T-cell (primary cell): ENCODE results near the gene AAK1. TPM values are rescaled to one million over a fixed set of nuclear protein-coding genes. Genes with fewer than 3 reads are reported as not detected.
"Not testable (repeated sequence)": the region's sequence is repeated elsewhere in the genome, so short reads cannot be mapped to it uniquely, and the experiment has no call there.

Source experiments
- ATAC-seq, 4 experiments: fragments of 200-7000 bp in 3 of 4; fragments of 150-1000 bp in 1 of 4; cut with Tn5 transposase; replicated peaks in 1 of 4; 1 replicate in 3 of 4; 2 replicates in 1 of 4; pipeline ENCODE4 v1.10.0; 2021; ENCODE audit warnings: moderate library complexity in 3 of 4, mild to moderate bottlenecking in 2 of 4, moderate number of reproducible peaks in 1 of 4
- CTCF ChIA-PET, 2 donors: fragments of 300-600 bp; sonication (Branson Sonifier 250); formaldehyde crosslinking; loops; one replicate each; lab custom pipeline; 2022; ENCODE audit warnings: antibody characterized with exemption in 2 of 2; lab: Charles Lee
- POLR2A ChIA-PET, 2 donors: fragments of 300-600 bp; sonication (Branson Sonifier 250); formaldehyde crosslinking; loops; one replicate each; lab custom pipeline; 2022; ENCODE audit warnings: antibody characterized with exemption in 2 of 2; lab: Charles Lee
- DNase-seq, 35 experiments: peaks; one replicate each; pipeline versions ENCODE4 v3.0.0 to v3.0.0-alpha.2; 2013 to 2023
- H3K27ac ChIP-seq: one replicate; pipeline ENCODE4 v1.5.1; 2013; ENCODE audit warnings: low read length
- H3K27me3 ChIP-seq, 2 experiments: replicated peaks in 1 of 2; 1 replicate in 1 of 2; 2 replicates in 1 of 2; pipeline versions ENCODE4 v1.6.1 to v1.7.0; 2013; ENCODE audit warnings: low read length in 1 of 2, mixed read lengths in 1 of 2; ENCODE audit not compliant: control insufficient read depth in 2 of 2, insufficient read depth in 2 of 2; ENCODE audit errors: extremely low read depth in 1 of 2
- H3K36me3 ChIP-seq, 2 donors: 1 replicate in 1 of 2; 2 replicates in 1 of 2; pipeline versions ENCODE4 v1.6.1 to v1.7.0; 2013; ENCODE audit warnings: low read length in 1 of 2; ENCODE audit not compliant: control insufficient read depth in 2 of 2, insufficient read depth in 1 of 2; ENCODE audit errors: extremely low read depth in 1 of 2
- H3K4me1 ChIP-seq, 2 experiments: 1 replicate in 1 of 2; 2 replicates in 1 of 2; pipeline versions ENCODE4 v1.6.1 to v1.7.0; 2013; ENCODE audit warnings: low read length in 2 of 2, mixed read lengths in 1 of 2; ENCODE audit not compliant: insufficient read depth in 2 of 2, control insufficient read depth in 1 of 2; ENCODE audit errors: extremely low read depth in 1 of 2
- H3K4me3 ChIP-seq, 2 donors: 1 replicate in 1 of 2; 2 replicates in 1 of 2; pipeline versions ENCODE4 v1.5.1 to v1.7.0; 2013; ENCODE audit warnings: mild to moderate bottlenecking in 2 of 2, low read length in 1 of 2, moderate library complexity in 1 of 2; ENCODE audit not compliant: control insufficient read depth in 1 of 2; ENCODE audit errors: extremely low read depth in 1 of 2
- H3K9me3 ChIP-seq: 2 replicates; pipeline ENCODE4 v1.7.0; 2013
- H3K27ac Mint-ChIP-seq, 2 donors: one replicate each; pipeline ENCODE4 v1.8.0; 2020 to 2021; ENCODE audit warnings: mild to moderate bottlenecking in 2 of 2, mixed read lengths in 2 of 2
- H3K27me3 Mint-ChIP-seq, 2 donors: one replicate each; pipeline ENCODE4 v1.8.0; 2021 to 2022; ENCODE audit warnings: mixed read lengths in 2 of 2
- H3K36me3 Mint-ChIP-seq: one replicate; pipeline ENCODE4 v1.8.0; 2021; ENCODE audit warnings: mixed read lengths
- H3K4me1 Mint-ChIP-seq, 3 donors: one replicate each; pipeline ENCODE4 v1.8.0; 2020 to 2022; ENCODE audit warnings: mixed read lengths in 3 of 3, mild to moderate bottlenecking in 1 of 3
- H3K4me3 Mint-ChIP-seq, 3 donors: one replicate each; pipeline ENCODE4 v1.8.0; 2020 to 2022; ENCODE audit warnings: mild to moderate bottlenecking in 3 of 3, mixed read lengths in 3 of 3, moderate library complexity in 3 of 3
- H3K9me3 Mint-ChIP-seq, 3 donors: one replicate each; pipeline ENCODE4 v1.8.0; 2020 to 2022; ENCODE audit warnings: mixed read lengths in 3 of 3
- WGBS: methylation state at CpG from one replicate; pipeline ENCODE4 v1.1.5; 2013; ENCODE audit warnings: missing lambda C conversion rate; ENCODE audit not compliant: insufficient coverage; 5-methylcytosine and 5-hydroxymethylcytosine counted together
- total RNA-seq, 35 experiments: library from RNA in 6 of 35; stranded (reverse) in 6 of 35; fragments of 120-200 nt in 1 of 35; gene quantifications; one replicate each; pipeline versions ENCODE4 v1.2.1 to v1.2.4 and lab custom pipeline; 2013 to 2026

AAK1 gene
- total RNA-seq, 5 donors from 2014 or later (not counting 1 experiment from before 2014, with no cell fraction given), result 170 to 283 (median 177) TPM

DNA sequence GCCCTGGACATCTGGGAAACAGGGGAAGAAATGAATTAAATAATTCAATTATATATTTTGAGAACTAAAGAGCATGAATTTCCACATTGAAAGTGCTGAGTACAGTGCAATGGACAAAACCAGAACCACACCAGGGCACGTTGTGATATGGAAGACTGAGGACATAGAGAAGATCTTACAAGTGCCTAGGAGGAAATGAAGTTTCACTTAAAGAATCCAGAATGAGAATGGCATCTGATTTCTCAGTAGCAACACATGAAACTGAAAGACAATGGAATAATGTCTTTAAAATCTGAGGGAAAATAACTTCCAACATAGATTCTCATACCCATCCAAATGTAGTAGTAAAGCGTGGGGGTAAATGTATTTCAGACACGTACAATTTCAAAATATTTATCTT is 20.3 kb upstream of the AAK1 start:
- Histone ChIP-seq H3K9me3 (peaks cover 3% of the 10 kb centered on the region), H3K4me1 (peaks cover 0 to 18% of the 10 kb centered on the region in 2 experiments), H3K27me3 (no peaks in the 10 kb centered on the region), H3K27ac (no peak overlapping the region), H3K36me3 (no peaks in the 10 kb centered on the region), H3K4me3 (no peak overlapping the region)
- peaks cover 3% of the 10 kb centered on the region for H3K36me3 Mint-ChIP-seq
- ChIA-PET POLR2A (no interaction called here), CTCF (interaction anchor here in 1 of 2 donors (0.5 kb wide), 1 partner anchor 89 kb away, joined by 7 read pairs; no protein-coding TSS in a partner anchor)
- H3K4me3 Mint-ChIP-seq, result no peak overlapping the region
- peaks cover 0 to 9% (median 7%) of the 10 kb centered on the region in 3 donors for H3K9me3 Mint-ChIP-seq
- no CpG with 5 or more reads among the region's 3 CpGs for WGBS
- peaks cover 29 to 44% (median 31%) of the 10 kb centered on the region in 3 donors for H3K4me1 Mint-ChIP-seq
- no peak overlapping the region for H3K27ac Mint-ChIP-seq
- no peak for DNase-seq
- no peaks in the 10 kb centered on the region for H3K27me3 Mint-ChIP-seq
- no peak for ATAC-seq

DNA sequence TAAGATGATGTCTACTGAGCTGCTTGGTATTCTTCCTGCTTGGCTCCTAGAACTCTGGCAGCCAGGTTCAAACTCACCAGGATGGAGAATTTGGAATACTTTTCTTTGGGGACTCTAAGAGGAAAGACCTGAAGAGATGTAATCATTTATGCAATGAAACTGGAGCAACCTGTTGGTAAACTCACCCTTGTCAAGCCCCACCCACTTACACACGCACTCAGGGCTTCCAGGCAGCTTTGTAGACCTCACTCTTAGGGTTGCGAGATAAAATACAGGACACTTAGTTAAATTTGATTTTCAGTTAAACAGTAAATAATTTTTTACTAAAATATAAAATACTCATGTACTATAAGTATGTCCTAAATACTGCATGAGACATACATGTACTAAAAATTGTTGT is 19.0 kb upstream of the AAK1 start:
- POLR2A ChIA-PET, H3K4me3 Mint-ChIP-seq, DNase-seq, H3K27ac ChIP-seq, H3K9me3 ChIP-seq, H3K36me3 ChIP-seq, ATAC-seq, H3K27me3 Mint-ChIP-seq, H3K27ac Mint-ChIP-seq, H3K9me3 Mint-ChIP-seq, H3K27me3 ChIP-seq, H3K36me3 Mint-ChIP-seq, H3K4me3 ChIP-seq: not testable (repeated sequence)
- H3K4me1 Mint-ChIP-seq, result peaks cover 25 to 40% (median 26%) of the 10 kb centered on the region in 3 donors
- peaks cover 0 to 18% of the 10 kb centered on the region in 2 experiments for H3K4me1 ChIP-seq
- CTCF ChIA-PET, result interaction anchor here in 1 of 2 donors (0.7 kb wide), 1 partner anchor 31 kb away, joined by 5 read pairs; no protein-coding TSS in a partner anchor
- no CpG with 5 or more reads among the region's 2 CpGs for WGBS

DNA sequence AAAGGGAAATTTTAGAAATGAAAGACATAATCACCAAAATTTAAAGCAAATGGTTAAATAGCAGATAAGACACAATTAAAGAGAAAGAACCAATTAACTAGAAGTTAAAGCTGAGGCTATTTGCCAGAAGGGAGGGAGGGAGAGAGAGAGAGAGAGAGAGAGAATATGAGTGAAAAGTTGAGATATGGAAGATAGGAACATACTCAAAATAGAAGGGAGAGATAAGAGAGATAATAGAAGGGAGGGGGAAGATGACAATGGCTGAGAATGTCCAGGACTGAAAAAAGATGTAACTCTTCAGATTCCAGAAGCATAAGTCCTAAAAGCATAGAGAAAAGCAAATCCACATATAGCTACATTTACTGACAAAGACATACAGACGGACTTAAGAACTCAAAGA is 17.1 kb upstream of the AAK1 start:
- H3K9me3 Mint-ChIP-seq, result peaks cover 0 to 9% (median 7%) of the 10 kb centered on the region in 3 donors
- H3K4me3 Mint-ChIP-seq, result no peak overlapping the region
- peaks cover 3% of the 10 kb centered on the region for H3K36me3 Mint-ChIP-seq
- no peaks in the 10 kb centered on the region for H3K27me3 Mint-ChIP-seq
- no peaks in the 10 kb centered on the region for H3K36me3 ChIP-seq
- ChIA-PET POLR2A (interaction anchor here (0.6 to 0.7 kb wide), 4 partner anchors 23 to 223 kb away, joined by 3 to 5 read pairs (median 4); partner anchors contain the start of gene NFU1 (in 1 of the 2)), CTCF (interaction anchor here (0.6 to 1.5 kb wide), 2 partner anchors 56 to 209 kb away, joined by 3 to 4 read pairs; no protein-coding TSS in a partner anchor)
- H3K4me3 ChIP-seq, result no peak overlapping the region
- ATAC-seq (no peak), DNase-seq (no peak)
- peaks cover 3% of the 10 kb centered on the region for H3K9me3 ChIP-seq
- H3K4me1 ChIP-seq, result peaks cover 0 to 14% of the 10 kb centered on the region in 2 experiments
- no CpG with 5 or more reads among the region's 1 CpG for WGBS
- no peak overlapping the region for H3K27ac ChIP-seq
- H3K27me3 ChIP-seq, result no peaks in the 10 kb centered on the region
- peak overlapping the region; percentile 23 to 45 for H3K27ac Mint-ChIP-seq
- H3K4me1 Mint-ChIP-seq, result peaks cover 18 to 37% (median 21%) of the 10 kb centered on the region in 3 donors

DNA sequence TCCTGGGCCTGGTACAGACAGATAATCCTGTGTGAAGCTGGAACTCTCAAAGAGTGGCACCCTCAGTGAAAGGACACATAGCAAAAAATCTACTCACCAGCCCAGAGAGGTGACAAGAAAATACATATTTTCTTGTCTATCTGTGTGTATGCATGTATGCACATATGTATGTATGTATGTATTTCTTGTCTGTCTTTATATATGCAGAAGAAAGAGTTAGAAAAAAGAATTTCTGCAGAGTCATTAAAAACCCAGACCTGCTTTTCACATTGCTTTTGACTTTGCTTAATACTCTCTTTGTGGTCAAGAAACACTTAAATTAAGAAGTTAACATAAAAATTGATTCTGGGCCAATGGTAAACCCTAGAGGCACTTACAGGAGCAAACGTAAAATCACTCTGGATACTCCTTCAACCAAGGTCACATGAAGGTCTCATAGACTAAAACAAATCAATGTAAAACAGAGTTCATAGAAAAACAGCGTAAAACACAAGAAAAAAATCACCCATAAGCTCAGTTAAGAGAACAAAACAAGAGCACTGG is 16.5 kb upstream of the AAK1 start:
- Histone ChIP-seq H3K4me1 (peaks cover 0 to 14% of the 10 kb centered on the region in 2 experiments), H3K9me3 (peaks cover 3% of the 10 kb centered on the region), H3K27me3 (no peaks in the 10 kb centered on the region), H3K4me3 (no peak overlapping the region), H3K27ac (no peak overlapping the region), H3K36me3 (no peaks in the 10 kb centered on the region)
- peaks cover 22 to 43% (median 25%) of the 10 kb centered on the region in 3 donors for H3K4me1 Mint-ChIP-seq
- ATAC-seq (no peak), DNase-seq (no peak)
- CTCF ChIA-PET, result interaction anchor here in 1 of 2 donors (1.5 kb wide), 1 partner anchor 56 kb away, joined by 3 read pairs; no protein-coding TSS in a partner anchor
- H3K36me3 Mint-ChIP-seq, result peaks cover 3% of the 10 kb centered on the region
- no peaks in the 10 kb centered on the region for H3K27me3 Mint-ChIP-seq
- WGBS, result no CpG with 5 or more reads among the region's 2 CpGs
- POLR2A ChIA-PET, result interaction anchor here in 1 of 2 donors (0.5 kb wide), 1 partner anchor 11 kb away, joined by 7 read pairs; no protein-coding TSS in a partner anchor
- H3K27ac Mint-ChIP-seq, result no peak overlapping the region
- H3K4me3 Mint-ChIP-seq, result no peak overlapping the region
- H3K9me3 Mint-ChIP-seq, result peaks cover 0 to 9% (median 7%) of the 10 kb centered on the region in 3 donors

DNA sequence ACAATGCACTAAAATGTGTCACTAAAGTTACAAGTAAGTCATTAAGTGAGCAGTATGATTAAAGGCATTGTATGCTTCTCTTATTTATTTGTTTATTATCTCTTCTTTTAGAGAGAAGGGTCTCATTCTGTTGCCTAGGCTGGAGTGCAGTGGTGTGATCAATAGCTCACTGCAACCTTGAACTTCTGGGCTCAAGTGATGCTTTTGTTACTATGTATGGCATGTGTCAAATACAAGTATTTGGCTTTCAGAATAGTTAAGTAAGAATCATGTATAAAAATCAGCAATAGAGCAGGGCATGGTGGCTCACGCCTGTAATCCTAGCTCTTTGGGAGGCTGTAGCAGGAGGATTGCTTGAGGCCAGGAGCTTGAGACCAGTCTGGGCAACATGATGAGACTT is 15.8 kb upstream of the AAK1 start:
- Histone ChIP-seq H3K9me3 (peaks cover 3% of the 10 kb centered on the region), H3K36me3 (no peaks in the 10 kb centered on the region), H3K27me3 (no peaks in the 10 kb centered on the region), H3K4me3 (no peak overlapping the region), H3K27ac (no peak overlapping the region), H3K4me1 (peaks cover 0 to 14% of the 10 kb centered on the region in 2 experiments)
- H3K27ac Mint-ChIP-seq, result peak overlapping the region; percentile 0 to 3
- no peak for ATAC-seq
- H3K36me3 Mint-ChIP-seq, result peaks cover 3% of the 10 kb centered on the region
- no peaks in the 10 kb centered on the region for H3K27me3 Mint-ChIP-seq
- WGBS, result 100% methylated on average over 1 of the region's 1 CpG
- POLR2A ChIA-PET, result no interaction called here
- H3K9me3 Mint-ChIP-seq, result peaks cover 0 to 9% (median 7%) of the 10 kb centered on the region in 3 donors
- peaks cover 25 to 50% (median 28%) of the 10 kb centered on the region in 3 donors for H3K4me1 Mint-ChIP-seq
- CTCF ChIA-PET, result no interaction called here
- H3K4me3 Mint-ChIP-seq, result no peak overlapping the region
- no peak for DNase-seq

DNA sequence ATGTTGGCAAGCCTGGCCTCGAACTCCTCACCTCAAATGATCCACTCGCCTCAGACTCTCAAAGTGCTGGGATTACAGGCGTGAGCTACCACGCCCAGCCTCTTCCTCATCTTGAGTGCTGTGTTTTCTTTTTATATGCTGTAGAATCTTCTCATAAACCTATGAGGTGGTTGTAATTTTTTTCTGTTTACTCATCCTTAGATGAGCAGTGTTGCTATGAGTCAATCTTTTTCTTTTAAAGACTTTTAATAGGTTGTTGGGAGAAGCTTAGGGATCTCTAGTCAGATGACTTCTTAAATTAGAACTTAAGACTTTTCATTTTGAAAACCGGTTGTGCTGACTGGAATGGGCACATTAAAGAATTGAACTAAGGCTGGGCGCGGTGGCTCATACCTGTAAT is 8.7 kb upstream of the AAK1 start:
- H3K27me3 ChIP-seq, result no peaks in the 10 kb centered on the region
- no peaks in the 10 kb centered on the region for H3K36me3 Mint-ChIP-seq
- peaks cover 54 to 63% (median 61%) of the 10 kb centered on the region in 3 donors for H3K4me1 Mint-ChIP-seq
- H3K4me3 ChIP-seq, result no peak overlapping the region
- ATAC-seq, result no peak
- H3K27me3 Mint-ChIP-seq, result no peaks in the 10 kb centered on the region
- no peaks in the 10 kb centered on the region for H3K36me3 ChIP-seq
- POLR2A ChIA-PET, result interaction anchor here (0.5 to 1.4 kb wide), 4 partner anchors 14 to 418 kb away, joined by 3 to 9 read pairs (median 5); no protein-coding TSS in a partner anchor
- peak overlapping the region in 1 of 3 donors; percentile 59 for H3K4me3 Mint-ChIP-seq
- no peak overlapping the region for H3K27ac ChIP-seq
- peak overlapping the region; percentile 71 to 82 for H3K27ac Mint-ChIP-seq
- CTCF ChIA-PET, result no interaction called here
- WGBS, result 79% methylated on average over 3 of the region's 7 CpGs
- peaks cover 37 to 47% of the 10 kb centered on the region in 2 experiments for H3K4me1 ChIP-seq
- no peaks in the 10 kb centered on the region for H3K9me3 ChIP-seq
- no peaks in the 10 kb centered on the region for H3K9me3 Mint-ChIP-seq
- DNase-seq, result no peak
